ENCODE data around the gene KLRK1.

Gene KLRK1

GRCh38 chr12:10366875-10367274, 23.0 kb downstream of the KLRK1 start:
- H3K36me3 Mint-ChIP-seq (ENCODE audit: low read depth): peaks cover 3% of the 10 kb centered on the region
- TF ChIP-seq, protein P1, sequence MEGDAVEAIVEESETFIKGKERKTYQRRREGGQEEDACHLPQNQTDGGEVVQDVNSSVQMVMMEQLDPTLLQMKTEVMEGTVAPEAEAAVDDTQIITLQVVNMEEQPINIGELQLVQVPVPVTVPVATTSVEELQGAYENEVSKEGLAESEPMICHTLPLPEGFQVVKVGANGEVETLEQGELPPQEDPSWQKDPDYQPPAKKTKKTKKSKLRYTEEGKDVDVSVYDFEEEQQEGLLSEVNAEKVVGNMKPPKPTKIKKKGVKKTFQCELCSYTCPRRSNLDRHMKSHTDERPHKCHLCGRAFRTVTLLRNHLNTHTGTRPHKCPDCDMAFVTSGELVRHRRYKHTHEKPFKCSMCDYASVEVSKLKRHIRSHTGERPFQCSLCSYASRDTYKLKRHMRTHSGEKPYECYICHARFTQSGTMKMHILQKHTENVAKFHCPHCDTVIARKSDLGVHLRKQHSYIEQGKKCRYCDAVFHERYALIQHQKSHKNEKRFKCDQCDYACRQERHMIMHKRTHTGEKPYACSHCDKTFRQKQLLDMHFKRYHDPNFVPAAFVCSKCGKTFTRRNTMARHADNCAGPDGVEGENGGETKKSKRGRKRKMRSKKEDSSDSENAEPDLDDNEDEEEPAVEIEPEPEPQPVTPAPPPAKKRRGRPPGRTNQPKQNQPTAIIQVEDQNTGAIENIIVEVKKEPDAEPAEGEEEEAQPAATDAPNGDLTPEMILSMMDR (IDR thresholded peaks at IDR 0.05; ENCODE audit: unreplicated experiment in 3 of 3): peak; percentile 23 to 41 (median 25)
- H3K4me1 Mint-ChIP-seq: peaks cover 29% of the 10 kb centered on the region
- H3K27me3 Mint-ChIP-seq (ENCODE audit: low read depth): no peaks in the 10 kb centered on the region
- H3K4me3 Mint-ChIP-seq: peak overlapping the region in 2 of 3 experiments; percentile 48 to 62
- H3K27ac Mint-ChIP-seq: no peak overlapping the region
- H3K9me3 Mint-ChIP-seq: no peaks in the 10 kb centered on the region

GRCh38 chr12:10365696-10366405, 24.0 kb downstream of the KLRK1 start:
- Mint-ChIP-seq H3K4me1 (peaks cover 38% of the 10 kb centered on the region), H3K9me3 (no peaks in the 10 kb centered on the region), H3K27me3 (ENCODE audit: low read depth) (no peaks in the 10 kb centered on the region), H3K4me3 (no peak overlapping the region), H3K27ac (no peak overlapping the region), H3K36me3 (ENCODE audit: low read depth) (peaks cover 3% of the 10 kb centered on the region)
- TF ChIP-seq, protein P1 (IDR thresholded peaks at IDR 0.05; ENCODE audit: unreplicated experiment in 3 of 3): peak in 2 of 3 experiments; percentile 17 to 30

GRCh38 chr12:10364815-10365622, 24.8 kb downstream of the KLRK1 start:
- H3K27ac Mint-ChIP-seq: no peak overlapping the region
- H3K27me3 Mint-ChIP-seq (ENCODE audit: low read depth): no peaks in the 10 kb centered on the region
- TF ChIP-seq, protein P1 (IDR thresholded peaks at IDR 0.05; ENCODE audit: unreplicated experiment in 3 of 3): no peak
- H3K36me3 Mint-ChIP-seq (ENCODE audit: low read depth): peaks cover 3% of the 10 kb centered on the region
- no peaks in the 10 kb centered on the region for H3K9me3 Mint-ChIP-seq
- H3K4me1 Mint-ChIP-seq: peaks cover 36% of the 10 kb centered on the region
- no peak overlapping the region for H3K4me3 Mint-ChIP-seq

DNA sequence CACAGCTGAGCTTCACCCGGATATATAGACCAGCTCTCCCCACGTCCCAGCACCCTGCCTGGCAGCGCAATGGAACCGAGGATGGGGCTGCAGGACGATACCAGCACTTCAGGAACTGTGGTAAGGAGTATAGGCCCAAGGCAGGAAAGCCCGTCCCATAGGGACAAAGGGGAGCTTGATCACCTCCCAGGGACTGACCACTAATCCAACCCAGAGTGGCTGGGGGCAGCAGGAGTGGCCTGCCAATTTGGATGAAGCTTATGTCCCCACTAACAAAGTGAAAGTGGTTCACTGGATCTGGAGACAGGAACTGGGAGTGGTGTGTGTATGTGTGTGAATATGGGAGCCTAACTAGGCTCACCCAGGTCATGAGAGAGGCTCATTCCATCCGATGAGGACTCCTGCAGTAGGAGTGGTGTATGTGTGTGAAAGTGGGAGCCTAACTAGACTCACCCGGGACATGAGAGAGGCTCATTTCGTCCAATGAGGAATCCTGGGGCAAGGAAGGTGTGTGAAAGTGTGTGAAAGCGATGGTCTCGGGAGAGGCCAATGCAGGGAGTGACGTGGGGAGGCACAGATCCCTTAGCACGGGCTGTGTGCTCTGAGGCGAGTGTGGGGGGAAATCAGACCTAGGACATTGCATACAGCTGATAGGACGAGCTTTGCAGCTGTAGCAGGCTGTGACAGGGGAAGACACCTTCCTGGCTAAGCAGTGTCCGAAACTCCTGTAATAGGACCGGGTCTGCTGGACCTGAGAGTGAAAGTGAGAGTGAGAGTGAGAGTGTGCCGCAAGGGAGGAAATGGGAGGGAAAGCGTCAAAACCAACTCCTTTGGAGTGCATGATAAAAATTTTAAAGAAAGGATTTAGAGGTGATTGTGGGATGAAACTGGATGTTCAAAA, 25.7 kb downstream of the KLRK1 start:
- Mint-ChIP-seq H3K4me3 (no peak overlapping the region), H3K36me3 (ENCODE audit: low read depth) (peaks cover 3% of the 10 kb centered on the region), H3K27me3 (ENCODE audit: low read depth) (no peaks in the 10 kb centered on the region), H3K9me3 (no peaks in the 10 kb centered on the region), H3K4me1 (peaks cover 36% of the 10 kb centered on the region), H3K27ac (no peak overlapping the region)
- TF ChIP-seq, protein P1 (IDR thresholded peaks at IDR 0.05; ENCODE audit: unreplicated experiment in 3 of 3): no peak

- Mint-ChIP-seq H3K4me3 (no peak overlapping the region), H3K36me3 (ENCODE audit: low read depth) (peaks cover under 1% of the 10 kb centered on the region), H3K4me1 (peaks cover 31% of the 10 kb centered on the region), H3K27ac (no peak overlapping the region), H3K9me3 (peaks cover 2% of the 10 kb centered on the region), H3K27me3 (ENCODE audit: low read depth) (no peaks in the 10 kb centered on the region)
- TF ChIP-seq, protein P1 (IDR thresholded peaks at IDR 0.05; ENCODE audit: unreplicated experiment in 3 of 3): no peak
Observed at GRCh38 chr12:10363658-10363913, 26.3 kb downstream of the KLRK1 start.
